Glomerular endothelial cell (primary cell): ENCODE measurements around the gene SIX6. TPM values are rescaled to one million over a fixed set of nuclear protein-coding genes. Genes with fewer than 3 reads are reported as not detected.
"Not testable (repeated sequence)": the region's sequence is repeated elsewhere in the genome, so short reads cannot be mapped to it uniquely, and the experiment has no call there.

Experiments used
- DNase-seq: peaks from one replicate; pipeline ENCODE4 v3.0.0-alpha.2; 2011; ENCODE audit warnings: low read depth, low spot score; ENCODE audit errors: extremely low read depth
- total RNA-seq: library from RNA; depleted of rRNA; stranded (reverse); fragments of >200 nt; gene quantifications from 2 replicates; pipeline ENCODE4 v1.2.3, GENCODE V29; 2015

The SIX6 gene
- total RNA-seq = not detected in 2 replicates

DNA sequence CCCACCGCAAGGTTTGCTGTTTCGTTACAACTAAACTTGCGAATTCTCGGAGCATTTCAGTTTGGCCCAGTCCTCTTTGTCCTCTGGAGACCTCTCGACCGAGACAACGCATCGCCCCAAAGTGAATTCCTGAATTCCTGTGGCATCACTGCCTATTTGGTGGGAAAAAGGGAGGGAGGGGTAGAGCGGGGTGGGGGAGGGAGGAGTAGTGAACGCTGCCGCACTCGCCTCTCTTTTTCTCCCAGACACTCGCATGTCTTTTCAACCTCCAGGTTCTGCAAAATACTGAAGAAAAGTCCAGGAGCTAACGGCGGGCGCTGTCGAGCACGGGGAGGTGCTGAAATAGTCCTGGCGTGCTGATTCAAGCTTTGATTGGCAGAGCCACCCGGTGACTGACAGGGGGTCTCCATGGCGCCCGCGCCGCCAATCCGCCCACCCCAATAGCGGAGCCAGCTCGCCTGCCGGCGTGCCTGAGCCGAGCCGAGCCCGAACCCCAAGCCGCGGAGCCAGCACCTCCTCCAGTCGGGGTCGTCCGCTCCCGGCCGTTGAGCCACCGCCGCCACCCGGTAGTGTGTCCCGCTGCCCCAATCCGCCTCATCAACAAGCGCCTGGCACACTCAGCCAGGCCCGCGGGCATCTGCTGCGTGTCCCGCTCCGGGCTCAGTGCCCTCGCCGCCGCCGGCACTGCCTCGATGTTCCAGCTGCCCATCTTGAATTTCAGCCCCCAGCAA lies at the start of gene SIX6:
Gene SIX6, plus strand, starts transcription at position 440 of the 731 bp plus-strand sequence. Its CDS starts 253 bp downstream, at position 693.
- no peak for DNase-seq

DNA sequence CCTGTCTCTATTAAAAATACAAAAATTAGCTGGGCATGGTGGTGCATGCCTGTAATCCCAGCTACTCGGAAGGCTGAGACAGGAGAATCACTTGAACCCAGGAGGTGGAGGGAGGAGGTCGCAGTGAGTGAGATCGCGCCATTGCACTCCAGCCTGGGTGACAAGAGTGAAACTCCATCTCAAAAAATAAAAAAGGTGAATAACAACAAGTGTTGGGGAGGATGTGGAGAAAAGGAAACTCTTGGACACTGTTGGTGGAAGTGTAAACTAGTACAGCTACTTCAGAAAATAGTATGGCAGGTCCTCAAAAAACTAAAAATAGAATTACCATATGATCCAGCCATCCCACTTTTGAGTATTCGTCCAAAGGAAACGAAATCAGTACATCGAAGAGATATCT lies 28.7 kb upstream of the SIX6 start:
- DNase-seq = not testable (repeated sequence)

- DNase-seq = no peak
These were observed 26.2 kb upstream of the SIX6 start for GRCh38 chr14:60482743-60483142.

DNA sequence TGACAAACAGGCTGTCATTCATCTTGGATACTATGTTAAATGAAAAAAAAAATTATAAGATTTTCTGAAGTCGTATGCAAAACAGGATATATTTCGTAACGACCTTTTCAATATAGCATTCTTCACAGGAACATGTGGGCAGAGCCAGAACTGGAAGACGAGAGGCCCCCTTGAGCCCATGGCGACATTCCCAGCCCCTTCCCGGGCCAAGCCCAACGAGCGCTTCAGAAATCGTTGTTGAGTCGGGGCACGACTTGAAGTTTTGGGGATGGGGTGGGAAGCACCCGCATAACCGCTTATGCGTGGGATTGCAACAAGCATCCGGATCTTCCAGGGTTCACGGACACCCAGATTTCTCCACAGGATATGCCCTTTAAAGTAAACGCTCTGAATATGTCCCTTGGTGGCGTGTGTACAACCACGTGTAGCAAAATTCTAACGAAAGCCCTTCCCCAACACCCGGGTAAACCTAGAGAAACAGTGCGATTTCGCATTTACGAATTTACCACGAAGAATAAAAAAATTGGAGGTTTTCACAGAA lies 23.8 kb upstream of the SIX6 start:
- DNase-seq = no peak

GRCh38 chr14:60485598-60486251 lies 23.2 kb upstream of the SIX6 start, which contains the start of gene C14orf39:
Gene C14orf39 (minus strand): TSS chr14:60486063. CDS start chr14:60485078, 985 bp downstream.
- no peak for DNase-seq

DNA sequence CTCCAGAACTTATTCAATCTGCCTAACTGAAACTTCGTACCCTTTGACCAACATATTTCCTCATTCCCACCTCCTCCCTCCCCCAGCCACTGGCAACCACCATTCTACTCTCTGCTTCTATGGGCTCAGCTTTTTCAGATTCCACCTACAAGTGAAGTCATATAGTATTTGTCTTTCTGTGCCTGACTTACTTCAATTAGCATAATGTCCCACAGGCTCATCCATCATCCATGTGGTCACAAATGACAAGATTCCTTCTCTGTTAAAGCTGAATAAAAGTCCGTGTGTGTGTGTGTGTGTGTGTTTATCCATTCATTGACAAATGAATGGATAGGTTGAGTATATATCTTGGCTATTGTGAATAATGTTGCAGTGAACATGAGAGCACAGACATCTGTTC lies 21.7 kb upstream of the SIX6 start:
- DNase-seq = no peak

DNA sequence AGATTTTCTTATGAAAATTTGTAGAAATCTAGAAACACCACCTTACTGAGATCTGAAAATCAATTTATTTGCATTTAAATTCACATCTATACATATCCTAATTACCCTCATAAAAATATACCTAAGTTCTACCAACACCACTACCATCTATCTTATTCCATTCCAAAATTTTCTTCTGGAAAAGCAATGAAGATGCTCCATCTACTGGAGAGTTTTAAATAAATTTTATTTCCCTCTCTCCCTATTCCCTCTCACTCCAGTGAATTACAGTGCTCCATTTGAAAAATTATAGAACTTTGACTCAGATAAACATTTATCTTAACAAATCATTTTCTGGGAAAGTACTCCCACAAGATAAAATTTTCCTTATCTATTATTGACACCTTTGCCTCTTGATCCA lies 20.8 kb upstream of the SIX6 start:
- DNase-seq = no peak

DNA sequence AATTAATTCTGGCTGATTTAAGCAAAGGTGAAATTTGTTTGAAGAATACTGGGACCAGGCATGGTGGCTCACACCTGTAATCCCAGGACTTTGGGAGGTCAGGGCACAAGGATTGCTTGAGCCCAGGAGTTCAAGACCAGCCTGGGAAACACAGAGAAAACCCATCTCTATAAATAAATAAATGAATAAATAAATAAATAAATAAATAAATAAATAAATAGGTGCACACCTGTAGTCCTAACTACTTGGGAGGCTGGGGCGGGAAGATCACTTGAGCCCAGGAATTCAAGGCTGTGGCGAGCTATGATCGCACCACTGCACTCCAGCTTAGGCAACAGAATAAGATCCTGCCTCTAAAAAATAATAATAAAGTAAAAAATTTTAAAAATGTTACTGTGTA lies 18.7 kb upstream of the SIX6 start:
- DNase-seq = no peak

- DNase-seq = no peak
These were observed 13.0 kb upstream of the SIX6 start for GRCh38 chr14:60495946-60496345.

- no peak for DNase-seq
These were observed 6.4 kb upstream of the SIX6 start for GRCh38 chr14:60502541-60502940.

GRCh38 chr14:60505448-60505847 lies 3.5 kb upstream of the SIX6 start:
- no peak for DNase-seq

DNA sequence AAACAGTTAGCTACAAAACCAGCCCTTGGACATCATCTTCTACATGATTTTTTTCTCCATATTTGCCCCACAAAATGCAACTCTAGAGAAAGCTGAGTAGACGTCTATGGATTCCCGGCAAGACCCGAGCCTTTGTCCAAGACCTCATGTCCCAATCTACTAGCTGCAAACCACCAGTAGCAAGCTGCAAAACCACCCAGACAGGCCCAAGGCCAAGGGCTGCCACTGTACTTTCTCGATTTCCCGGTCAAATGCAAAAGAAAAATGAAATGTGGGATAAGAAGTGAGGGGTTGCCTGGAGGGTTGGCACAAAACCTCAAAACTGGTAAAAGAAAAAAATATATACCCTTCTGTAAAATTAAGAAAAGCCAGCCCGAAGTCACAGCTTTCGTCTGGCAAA lies 2.9 kb upstream of the SIX6 start:
- DNase-seq = no peak

DNA sequence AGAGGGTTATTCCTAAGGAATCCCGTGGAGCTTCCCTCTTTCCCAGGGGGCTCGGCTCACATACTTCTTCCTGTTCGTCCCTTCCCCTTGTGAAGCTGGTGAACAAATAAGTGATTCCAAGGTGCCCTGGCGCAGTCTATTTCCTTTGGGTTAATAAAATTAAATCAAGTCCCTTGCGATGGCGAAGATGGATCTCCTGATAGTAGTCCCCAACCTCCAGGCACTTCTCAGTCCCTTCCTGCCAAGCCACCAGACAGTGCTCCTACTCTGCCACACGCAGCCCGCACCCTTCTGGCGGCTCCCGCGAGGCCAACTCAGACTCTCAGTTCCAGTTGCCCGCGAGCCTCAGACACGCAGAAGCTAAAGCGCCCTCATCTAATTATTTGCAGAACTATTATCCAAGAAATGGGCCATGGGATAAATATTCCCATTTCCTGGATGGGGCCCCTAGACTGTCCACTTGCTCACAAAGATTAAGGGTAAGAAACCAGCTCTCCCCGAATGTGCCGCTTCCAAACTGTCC lies 2.4 kb upstream of the SIX6 start:
- no peak for DNase-seq

DNA sequence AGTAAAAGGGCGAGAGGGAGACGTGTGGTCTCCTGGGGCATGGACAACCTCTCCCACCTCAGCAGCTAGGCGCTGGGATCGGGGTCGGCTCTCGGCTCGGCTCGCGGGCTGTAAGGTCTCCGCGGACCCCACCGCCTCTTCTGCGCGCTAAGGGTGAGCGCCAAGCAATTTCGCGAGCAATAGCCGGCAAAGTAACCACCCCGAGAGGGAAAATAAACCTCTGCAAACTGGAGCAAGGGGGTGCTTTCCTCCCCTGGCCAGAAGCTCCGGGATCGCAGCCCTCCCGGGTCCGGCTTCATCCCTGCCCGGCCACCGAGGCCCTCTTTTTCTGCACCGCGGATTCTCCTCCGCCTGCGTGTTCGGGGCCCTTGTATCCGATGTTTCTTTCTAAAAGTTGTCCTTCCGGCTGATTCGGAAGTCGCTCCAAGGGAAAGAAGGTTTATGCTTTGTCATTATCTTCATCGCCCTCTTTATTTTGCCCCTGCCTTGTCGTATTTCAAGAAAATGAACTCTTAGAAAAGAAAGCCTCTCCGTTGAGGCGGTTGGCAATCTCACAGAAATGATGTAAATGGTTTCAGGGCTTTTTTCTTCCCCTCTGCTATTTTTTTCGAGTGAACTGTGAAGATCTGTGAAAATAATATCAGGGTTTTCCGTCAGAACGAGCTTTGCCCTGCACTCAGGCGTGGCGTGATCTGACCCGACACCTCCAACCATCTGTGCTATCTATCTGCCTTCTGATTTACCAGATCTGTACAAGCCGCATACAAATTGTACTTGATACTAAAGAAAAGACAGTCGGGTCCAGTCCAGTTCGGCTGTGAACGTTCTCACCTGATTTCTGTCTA lies 1.7 kb upstream of the SIX6 start:
- DNase-seq = no peak

- no peak for DNase-seq
These were observed 611 bp upstream of the SIX6 start for GRCh38 chr14:60508363-60508706.

- DNase-seq = no peak
These were observed 700 bp downstream of the SIX6 start for GRCh38 chr14:60509438-60510253.

DNA sequence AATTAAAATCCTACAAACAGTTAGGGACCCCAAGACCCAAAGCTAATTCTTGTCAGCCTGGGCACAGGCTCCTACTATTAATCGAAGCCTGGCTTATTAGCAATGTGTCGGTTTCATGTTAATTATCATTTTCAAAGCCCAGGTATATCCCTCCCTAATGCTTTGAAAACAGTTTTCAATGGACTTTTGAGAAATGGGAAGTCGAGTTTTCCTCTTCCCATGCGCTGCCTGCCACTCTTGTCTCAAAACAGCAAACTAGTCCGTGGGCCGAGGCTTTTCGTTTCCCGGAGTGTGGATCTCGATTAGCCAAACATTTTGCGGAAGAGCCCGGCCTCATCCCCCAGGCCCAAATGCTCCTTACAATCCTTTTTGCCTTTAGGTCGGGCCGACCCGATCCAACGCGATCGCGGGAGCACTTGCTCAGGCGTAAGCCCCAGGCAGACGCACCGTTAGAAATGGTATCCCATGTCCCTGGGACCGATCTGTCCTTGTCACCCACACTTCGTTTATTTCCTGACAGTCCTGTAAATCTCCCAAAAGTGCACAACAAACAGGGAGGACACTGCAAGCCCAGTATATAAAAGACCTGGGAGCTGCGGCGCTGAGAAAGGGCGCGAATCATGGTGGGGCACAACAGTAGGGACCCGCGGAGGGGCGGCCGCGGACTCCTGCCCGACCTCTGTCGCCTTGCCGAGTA lies 1.5 kb downstream of the SIX6 start:
- DNase-seq = no peak

- DNase-seq = no peak
These were observed 2.1 kb downstream of the SIX6 start for GRCh38 chr14:60510951-60511599.

- DNase-seq = no peak
These were observed 3.2 kb downstream of the SIX6 start for GRCh38 chr14:60512126-60512525.
